GM21381 (cell line): Measurements from ENCODE around the gene BOLA1.
A peak's percentile ranks its signal among the peaks of the same experiment; 100 is the strongest.
"Not testable (repeated sequence)": the region's sequence is repeated elsewhere in the genome, so short reads cannot be mapped to it uniquely, and the experiment has no call there.

Experiments
- ATAC-seq: cut with Tn5 transposase; IDR thresholded peaks from one replicate; pipeline ENCODE4 v1.9.1; 2021; ENCODE audit warnings: mild to moderate bottlenecking, moderate library complexity; ENCODE audit not compliant: unreplicated experiment

Gene BOLA1

DNA sequence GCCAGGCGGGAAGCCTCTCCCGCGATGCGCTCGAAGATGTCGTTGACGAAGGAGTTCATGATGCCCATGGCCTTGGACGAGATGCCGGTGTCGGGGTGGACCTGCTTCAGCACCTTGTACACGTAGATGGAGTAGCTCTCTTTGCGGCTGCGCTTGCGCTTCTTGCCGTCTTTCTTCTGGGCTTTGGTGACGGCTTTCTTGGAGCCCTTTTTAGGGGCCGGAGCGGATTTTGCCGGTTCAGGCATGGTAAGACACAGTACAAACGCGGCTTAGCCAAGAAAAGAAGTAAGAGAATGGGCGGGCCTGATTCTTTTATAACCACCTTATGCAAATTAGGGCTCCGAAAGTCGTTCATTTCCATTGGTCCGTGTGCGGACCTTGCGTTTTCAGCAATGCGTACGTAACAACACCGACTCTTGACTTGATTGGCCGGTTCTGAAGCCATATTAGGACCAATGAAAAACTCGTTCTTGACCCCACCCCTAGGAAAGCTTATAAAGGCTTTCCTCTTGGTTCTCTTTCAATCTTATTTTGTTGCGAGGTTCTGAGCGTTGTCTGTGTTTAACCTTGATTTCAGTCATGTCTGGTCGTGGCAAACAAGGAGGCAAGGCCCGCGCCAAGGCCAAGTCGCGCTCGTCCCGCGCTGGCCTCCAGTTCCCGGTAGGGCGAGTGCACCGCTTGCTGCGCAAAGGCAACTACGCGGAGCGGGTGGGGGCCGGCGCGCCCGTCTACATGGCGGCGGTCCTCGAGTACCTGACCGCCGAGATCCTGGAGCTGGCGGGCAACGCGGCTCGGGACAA lies 12.8 kb upstream of the BOLA1 start:
- ATAC-seq, result peak; percentile 54

- ATAC-seq, result not testable (repeated sequence)
Measured at GRCh38 chr1:149887196-149887455, 12.2 kb upstream of the BOLA1 start.

DNA sequence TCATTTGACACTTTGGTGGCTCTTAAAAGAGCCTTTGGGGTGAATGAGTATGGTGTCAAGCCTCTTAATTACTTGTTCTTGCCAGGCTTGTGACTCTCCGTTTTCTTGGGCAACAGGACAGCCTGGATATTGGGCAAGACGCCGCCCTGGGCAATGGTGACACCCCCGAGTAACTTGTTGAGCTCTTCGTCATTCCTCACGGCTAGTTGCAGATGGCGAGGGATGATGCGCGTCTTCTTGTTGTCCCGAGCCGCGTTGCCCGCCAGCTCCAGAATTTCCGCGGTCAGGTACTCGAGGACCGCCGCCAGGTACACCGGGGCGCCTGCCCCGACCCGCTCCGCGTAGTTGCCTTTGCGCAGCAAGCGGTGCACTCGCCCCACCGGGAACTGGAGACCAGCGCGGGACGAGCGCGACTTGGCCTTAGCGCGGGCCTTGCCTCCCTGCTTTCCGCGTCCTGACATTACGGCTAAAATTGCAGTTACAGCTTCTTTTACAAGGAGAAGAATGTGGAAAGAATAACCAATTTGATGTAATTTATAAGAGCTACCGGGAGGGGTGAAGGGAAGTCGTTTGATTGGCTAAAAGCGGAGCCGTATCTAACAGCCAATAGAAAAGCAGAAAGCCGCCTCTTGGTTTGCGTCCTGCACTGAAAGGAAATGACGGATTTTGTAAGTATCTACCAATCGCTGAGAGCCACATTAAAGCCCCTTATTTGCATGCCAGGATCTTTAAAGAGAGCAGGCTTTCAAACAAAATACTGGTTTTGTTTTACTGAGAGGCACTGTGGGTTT lies 11.7 kb upstream of the BOLA1 start:
- ATAC-seq, result peak; percentile 45

DNA sequence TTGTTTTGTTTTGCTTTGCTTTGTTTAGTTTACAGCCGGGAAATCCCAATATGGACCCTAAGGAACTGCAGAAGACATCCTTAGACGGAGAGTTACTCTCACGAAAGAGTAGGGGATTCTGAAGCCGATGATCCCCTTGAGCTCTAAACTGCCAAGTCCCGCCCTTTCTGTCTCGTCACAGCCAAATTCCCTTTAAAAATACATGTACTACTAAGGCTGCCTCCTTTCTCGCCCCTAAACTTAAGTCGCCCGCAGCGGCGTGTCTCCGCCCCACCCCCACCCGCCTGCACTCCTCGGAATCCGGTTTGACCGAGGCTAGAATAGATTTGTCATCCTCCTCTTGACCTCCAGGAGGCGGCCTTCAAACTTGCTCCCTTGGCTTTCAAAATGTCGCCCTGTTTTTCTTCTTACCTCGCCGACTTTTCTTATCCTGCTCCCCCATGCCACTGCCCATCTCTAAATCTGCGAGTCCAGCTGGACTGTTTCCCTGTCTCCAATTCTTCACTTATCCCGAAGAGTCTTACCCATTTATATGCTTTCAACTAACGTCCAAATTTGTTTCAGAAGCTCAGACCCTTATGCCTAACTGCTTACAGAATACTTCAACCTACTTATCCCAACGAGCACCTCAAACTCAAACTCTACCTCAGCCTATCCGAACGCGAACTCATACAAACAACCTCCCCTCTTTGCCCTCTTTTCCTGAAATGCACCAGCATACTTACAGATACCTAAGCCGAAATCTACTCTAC lies 10.9 kb upstream of the BOLA1 start:
- peak; percentile 23 for ATAC-seq

GRCh38 chr1:149888999-149889289 lies 10.4 kb upstream of the BOLA1 start:
- ATAC-seq, result no peak

DNA sequence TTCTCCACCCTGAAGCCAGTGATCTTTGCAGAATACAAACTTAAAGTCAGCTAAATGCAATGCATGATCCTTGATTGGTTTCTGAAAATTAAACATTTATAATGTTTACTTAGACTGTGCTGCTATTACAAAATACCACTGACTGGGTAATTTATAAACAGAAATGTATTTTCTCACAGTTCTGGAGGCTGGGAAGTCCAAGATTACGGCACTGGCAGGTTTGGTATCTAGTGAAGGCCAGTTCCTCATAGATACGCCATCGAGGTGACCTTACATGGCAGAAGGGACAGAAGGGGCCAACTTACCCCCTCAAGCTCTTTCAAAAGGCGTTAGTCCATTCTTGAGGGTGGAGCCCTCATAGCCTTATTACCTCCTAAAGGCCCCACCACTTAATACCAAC lies 2.8 kb upstream of the BOLA1 start:
- ATAC-seq, result no peak

DNA sequence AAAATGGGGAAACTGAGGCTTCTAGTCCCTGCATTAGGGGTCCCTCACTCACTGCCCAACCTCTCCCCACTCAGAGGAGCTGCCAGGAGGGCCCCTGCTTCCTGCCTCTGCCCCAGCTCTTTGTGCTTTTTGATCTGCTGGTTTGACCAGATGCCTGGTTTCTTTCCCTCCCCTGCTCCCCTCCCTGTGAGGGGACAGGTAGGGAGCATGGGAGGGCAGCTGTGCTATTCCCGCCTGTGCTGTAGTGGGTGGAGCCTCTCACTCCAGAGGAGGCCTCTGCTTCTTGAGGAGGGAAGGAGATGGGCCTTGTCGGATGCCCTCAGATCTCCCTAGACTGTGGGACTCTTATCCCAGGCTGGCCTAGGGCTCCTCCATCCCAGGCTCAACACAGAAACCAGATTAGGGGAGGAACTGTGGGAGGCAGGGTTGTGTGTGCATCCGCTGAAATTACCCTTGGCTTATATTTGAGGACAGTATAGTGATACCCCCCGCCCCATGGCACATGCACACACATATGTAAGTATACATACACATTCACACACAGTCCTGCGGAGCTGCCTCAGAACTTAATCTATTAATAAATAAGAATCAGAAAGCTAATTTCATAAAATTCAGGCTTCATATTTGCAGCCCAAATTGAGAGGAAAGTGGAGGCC lies 4.6 kb downstream of the BOLA1 start:
- no peak for ATAC-seq

DNA sequence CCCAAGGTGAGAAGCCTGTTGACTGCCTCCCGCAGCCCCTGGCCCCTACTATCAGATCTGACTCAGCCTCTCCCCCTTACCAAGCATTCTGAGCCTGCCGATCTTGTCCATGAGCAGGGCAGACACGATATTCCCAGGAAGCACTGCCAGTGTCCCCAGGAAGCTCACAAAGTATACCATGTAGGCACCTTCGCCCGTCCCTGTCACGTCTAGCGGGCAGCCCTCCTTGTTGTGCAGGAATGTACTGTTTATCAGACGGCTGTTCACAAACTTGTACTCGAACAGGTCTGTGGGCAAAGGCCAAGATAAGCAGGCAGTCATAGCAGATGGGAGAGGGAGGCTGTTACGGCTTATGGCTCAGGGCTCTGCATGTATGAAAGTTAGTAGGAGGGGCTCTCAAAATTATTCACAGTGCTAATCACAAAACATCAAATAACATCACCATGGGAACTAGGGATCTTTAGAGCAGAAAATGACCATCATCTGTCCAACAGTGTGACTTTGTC lies 7.3 kb downstream of the BOLA1 start:
- no peak for ATAC-seq

- no peak for ATAC-seq
Measured at GRCh38 chr1:149914545-149914944, 15.2 kb downstream of the BOLA1 start.

DNA sequence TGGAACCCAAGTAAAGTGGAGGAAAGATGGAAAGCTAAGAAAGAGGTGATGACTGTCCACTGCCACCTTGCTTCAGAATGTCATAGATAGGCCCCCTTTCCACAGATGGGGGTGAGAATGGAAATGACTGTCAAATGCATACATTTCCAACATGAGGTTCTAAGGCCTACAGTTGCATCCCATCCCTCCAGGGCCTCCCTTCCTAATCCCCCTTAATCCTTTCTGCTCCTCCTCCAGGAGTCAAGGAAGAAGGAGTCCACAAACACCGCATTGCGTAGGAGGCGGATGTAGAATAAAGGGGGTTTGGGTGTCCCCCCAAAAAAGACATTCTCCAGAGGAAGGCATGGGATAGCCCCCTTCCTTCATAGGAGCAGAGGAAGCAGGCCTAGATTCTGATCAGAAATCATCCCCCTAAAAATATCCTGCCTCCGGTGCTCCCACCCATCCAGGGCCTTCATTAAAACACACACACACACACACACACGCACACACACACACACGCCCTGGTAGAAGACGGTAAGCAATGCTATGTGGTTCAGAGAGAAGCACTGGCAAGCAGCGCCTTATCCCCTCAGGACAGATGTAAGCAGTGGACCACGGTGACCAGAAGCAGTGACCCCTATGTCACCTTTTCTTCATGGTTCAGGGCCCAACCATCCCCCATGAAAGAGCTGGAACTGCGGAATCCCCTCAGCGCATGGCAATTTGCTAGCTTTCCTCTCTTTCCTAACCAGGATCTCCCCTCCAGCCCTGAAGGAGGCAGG lies 16.2 kb downstream of the BOLA1 start:
- no peak for ATAC-seq

DNA sequence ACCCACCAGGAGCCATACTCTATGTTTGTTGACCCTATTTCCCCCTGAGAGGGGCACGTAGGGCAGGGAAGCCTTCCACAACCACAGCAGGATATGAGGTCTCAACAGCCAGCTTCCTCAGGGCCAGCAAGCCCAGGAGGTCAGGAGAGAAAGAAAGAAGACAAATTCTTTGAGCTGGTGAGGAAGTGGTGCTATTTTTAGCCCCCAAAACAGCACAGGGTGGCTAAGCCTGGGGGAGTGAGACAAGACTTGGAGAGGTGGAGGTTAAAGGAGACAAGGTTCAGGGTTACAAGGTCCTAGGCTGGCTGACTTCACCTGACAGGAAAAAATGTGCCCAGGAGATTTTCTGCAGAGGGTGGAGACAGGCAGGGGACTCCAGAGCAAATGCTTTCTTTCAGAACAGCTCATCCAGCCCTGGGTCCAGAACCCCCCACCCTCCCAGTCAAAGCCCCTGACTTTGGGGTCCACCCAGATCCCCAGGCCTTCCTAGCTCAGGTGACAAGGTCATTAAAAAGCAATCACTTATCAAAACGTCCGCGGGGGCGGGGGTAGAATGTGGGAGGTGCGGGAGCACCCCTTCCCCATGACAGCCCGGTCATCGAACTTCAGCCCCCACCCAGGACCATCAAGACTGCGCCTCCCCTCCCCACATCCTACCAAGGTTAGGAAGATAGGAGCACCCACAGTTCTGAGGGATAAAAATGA lies 17.0 kb downstream of the BOLA1 start:
- no peak for ATAC-seq

- no peak for ATAC-seq
Measured at GRCh38 chr1:149916898-149917252, 17.5 kb downstream of the BOLA1 start.

DNA sequence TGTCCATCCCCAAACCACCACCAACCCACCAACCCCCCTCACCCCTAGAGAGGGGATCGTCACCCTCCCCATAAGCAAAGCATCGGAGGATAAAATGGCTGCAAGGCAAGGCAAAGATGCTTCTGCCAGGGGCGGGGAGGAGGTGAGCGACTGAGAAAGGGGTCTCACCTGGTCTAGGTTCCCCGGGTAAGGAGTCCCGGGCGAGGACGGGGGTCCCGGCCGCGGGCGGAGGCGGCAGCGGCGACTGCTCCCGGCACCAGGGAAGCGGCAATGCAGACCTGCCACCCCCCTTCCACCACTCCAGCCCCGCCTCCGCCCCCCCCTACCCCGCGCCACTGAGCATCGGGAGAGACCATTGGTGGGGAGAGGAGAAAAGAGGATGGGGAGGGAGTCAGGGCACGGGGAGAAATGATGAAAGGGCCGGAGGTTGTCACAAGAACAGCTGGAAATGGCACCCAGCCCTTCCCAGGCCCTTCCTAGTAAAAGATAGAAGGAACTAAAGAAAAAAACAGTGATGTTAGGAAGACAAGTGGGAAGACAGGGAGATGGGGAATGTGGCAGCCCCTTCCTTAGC lies 18.3 kb downstream of the BOLA1 start, which contains the start of gene SV2A:
Gene SV2A (minus strand): TSS at position 274 of the 574 bp plus-strand sequence. CDS start 4,004 bp downstream, outside the sequence.
- no peak for ATAC-seq

DNA sequence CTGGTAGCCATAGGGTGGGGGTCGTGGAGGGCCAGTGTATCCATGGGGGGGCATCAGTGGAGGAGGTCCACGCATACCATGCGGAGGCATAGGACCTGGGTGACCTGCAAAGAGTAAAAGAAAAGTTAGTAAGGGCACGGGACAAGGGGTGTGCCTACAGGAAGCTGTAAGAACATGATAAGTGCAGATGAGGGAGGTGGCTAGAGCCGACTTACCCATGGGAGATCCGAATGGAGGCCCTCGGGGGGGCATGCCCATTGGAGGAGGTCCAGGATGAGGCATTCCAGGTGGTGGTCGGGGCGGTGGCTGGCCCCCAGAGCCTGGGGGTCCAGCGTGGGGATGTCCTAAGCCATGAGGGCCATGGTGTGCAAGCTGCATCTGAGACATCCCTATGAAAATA lies 24.3 kb downstream of the BOLA1 start:
- no peak for ATAC-seq

GRCh38 chr1:149925345-149925744 lies 26.0 kb downstream of the BOLA1 start:
- no peak for ATAC-seq

- no peak for ATAC-seq
Measured at GRCh38 chr1:149925751-149926150, 26.4 kb downstream of the BOLA1 start.

- no peak for ATAC-seq
Measured at GRCh38 chr1:149926296-149926695, 26.9 kb downstream of the BOLA1 start.

DNA sequence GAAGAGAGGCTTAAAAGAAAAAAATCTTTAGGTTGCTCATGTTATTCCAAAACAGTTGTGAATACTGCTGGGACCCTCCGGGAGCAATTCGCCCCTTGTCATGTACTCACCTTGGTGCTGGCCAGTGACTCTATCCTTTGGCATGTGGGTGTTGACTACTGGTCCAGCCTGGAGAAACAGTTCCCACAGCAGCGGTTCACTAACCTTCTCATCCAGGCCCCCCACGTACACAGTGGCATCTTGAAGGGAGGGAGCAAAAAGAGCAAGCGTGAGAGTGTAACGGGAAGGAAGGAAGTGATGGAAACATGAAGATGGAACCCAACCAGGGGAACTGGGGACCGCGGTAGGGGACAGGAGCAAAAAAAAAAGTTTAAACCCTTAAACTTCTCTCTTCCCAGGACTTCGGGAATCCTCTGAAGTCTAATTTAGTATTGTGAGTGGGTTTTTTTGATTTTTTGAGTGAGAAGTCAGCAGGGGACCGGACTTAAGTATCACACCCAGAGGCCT lies 27.7 kb downstream of the BOLA1 start:
- no peak for ATAC-seq
